Omental fat pad (tissue), 4 donors: ENCODE data around the gene GALNT17. TPM values are rescaled to one million over a fixed set of nuclear protein-coding genes. Genes with fewer than 3 reads are reported as not detected.

Source experiments
- ATAC-seq: fragments of 150-250 bp; one replicate; pipeline ENCODE4 v1.9.1; 2016; ENCODE audit warnings: mild to moderate bottlenecking, moderate library complexity; ENCODE audit not compliant: low FRiP score
- DNase-seq: peaks from one replicate; pipeline ENCODE4 v3.0.0-alpha.2; 2019; ENCODE audit warnings: low spot score
- CTCF ChIP-seq, 3 donors: fragments of 450-650 bp; IDR thresholded peaks; one replicate each; pipeline ENCODE4 v1.5.1; 2016 to 2017; ENCODE audit warnings: antibody characterized with exemption in 3 of 3, mild to moderate bottlenecking in 3 of 3, moderate library complexity in 2 of 3
- total RNA-seq, 4 donors: library from RNA; depleted of rRNA; stranded (reverse); fragments of >200 nt; gene quantifications; one replicate each; pipeline ENCODE4 v1.1.0, GENCODE V29; 2016

GALNT17 gene
- total RNA-seq, 4 donors from 2014 or later: 1.6 to 12.6 (median 2.9) TPM

- no peak for TF ChIP-seq CTCF (IDR thresholded peaks at IDR 0.05)
- ATAC-seq (no peak), DNase-seq (no peak)
These were observed 181.0 kb downstream of the GALNT17 start for GRCh38 chr7:71312755-71313490.

GRCh38 chr7:71313553-71313952, 181.6 kb downstream of the GALNT17 start:
- TF ChIP-seq CTCF (IDR thresholded peaks at IDR 0.05): no peak
- no peak for ATAC-seq

DNA sequence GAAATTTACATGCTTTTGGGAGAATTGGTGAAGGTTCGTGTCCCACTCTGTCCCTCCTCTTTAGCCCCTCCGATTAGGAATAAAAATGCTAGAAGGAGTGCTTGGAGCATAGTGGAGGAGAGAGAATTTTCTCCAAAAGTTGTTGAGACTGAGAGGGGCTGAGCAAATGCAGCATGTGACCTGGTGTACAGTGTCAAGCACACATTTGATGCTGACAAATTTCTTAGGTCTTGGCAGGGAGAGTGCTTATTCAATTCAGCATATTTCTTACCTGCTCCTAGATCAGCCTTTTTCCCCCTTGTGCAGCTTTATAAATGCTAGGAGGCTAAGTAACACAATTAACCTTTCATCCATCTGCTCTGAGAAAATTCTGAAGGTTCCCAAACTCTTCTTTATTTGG, 189.0 kb downstream of the GALNT17 start:
- ATAC-seq (no peak), DNase-seq (no peak)
- no peak for TF ChIP-seq CTCF (IDR thresholded peaks at IDR 0.05)

More at GRCh38 chr7:71313553-71313952, 181.6 kb downstream of the GALNT17 start:
- no peak for DNase-seq

- no peak for ATAC-seq
- no peak for TF ChIP-seq CTCF (IDR thresholded peaks at IDR 0.05)
These were observed 190.3 kb downstream of the GALNT17 start for GRCh38 chr7:71322201-71322600.

DNA sequence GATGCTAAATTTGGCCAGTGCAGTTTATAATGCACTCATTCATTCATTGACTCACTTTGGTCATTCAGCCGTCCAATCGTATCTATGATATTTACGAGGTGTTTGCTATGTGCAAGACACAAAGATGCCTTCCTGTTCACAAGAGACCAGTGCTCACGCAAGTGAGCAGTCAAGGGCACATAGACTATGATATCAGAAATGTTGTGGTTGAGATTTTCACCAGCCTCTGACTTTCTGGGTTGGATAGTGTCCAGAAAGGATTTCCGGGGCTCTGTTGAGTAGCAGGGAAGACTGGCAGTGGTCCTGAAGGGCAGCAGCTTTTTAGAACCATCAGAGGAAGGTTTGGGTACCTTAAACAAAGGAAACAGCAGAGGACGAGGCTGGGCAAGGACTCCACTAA, 191.8 kb downstream of the GALNT17 start:
- ATAC-seq (no peak), DNase-seq (no peak)
- TF ChIP-seq CTCF (IDR thresholded peaks at IDR 0.05): no peak

More at GRCh38 chr7:71322201-71322600, 190.3 kb downstream of the GALNT17 start:
- no peak for DNase-seq

GRCh38 chr7:71325151-71325550, 193.2 kb downstream of the GALNT17 start:
- DNase-seq (no peak), ATAC-seq (no peak)
- no peak for TF ChIP-seq CTCF (IDR thresholded peaks at IDR 0.05)

DNA sequence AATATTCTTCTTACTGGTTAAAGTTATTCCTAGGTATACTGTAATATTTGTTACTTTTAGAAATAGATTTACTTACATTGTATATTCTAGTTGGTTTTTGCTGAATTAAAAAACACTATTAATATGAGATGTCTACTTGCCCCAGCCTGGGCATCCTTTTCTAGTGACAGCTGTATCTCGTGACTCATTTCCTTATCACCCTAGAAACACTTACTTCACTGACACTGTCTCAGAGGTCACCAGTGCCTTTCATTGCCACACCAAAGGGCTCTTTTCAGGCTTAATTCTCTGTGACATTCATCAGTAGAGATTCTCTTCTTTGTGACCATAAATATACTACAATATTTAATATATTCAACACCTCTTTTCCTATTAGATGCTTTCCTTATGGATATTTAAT, 194.7 kb downstream of the GALNT17 start:
- no peak for ATAC-seq
- DNase-seq: no peak
- TF ChIP-seq CTCF (IDR thresholded peaks at IDR 0.05): no peak
